Fibroblast of lung (primary cell): ENCODE results near the gene ATRN. TPM values are rescaled to one million over a fixed set of nuclear protein-coding genes. Genes with fewer than 3 reads are reported as not detected.
A peak's percentile ranks its signal among the peaks of the same experiment; 100 is the strongest.
"Not testable (repeated sequence)": the region's sequence is repeated elsewhere in the genome, so short reads cannot be mapped to it uniquely, and the experiment has no call there.

Experiments
- DNase-seq, 2 donors: peaks; one replicate each; pipeline versions ENCODE4 v3.0.0 to v3.0.0-alpha.2; 2010; ENCODE audit warnings: low read depth in 2 of 2
- H2AFZ ChIP-seq: 2 replicates; pipeline ENCODE4 v1.5.1; 2012; ENCODE audit warnings: low read length, control low read depth, inconsistent platforms
- H3K27ac ChIP-seq: 2 replicates; pipeline ENCODE4 v1.5.1; 2011; ENCODE audit warnings: low read length, control low read depth; ENCODE audit not compliant: insufficient read depth
- H3K27me3 ChIP-seq: 2 replicates; pipeline ENCODE4 v1.5.1; 2011; ENCODE audit warnings: mild to moderate bottlenecking, low read length; ENCODE audit not compliant: control insufficient read depth, insufficient read depth
- H3K36me3 ChIP-seq: 2 replicates; pipeline ENCODE4 v1.5.1; 2011; ENCODE audit warnings: low read length; ENCODE audit not compliant: control insufficient read depth, insufficient read depth
- H3K4me1 ChIP-seq: 2 replicates; pipeline ENCODE4 v1.5.1; 2011; ENCODE audit warnings: low read length; ENCODE audit not compliant: control insufficient read depth, insufficient read depth; ENCODE audit errors: extremely low read depth
- H3K4me2 ChIP-seq: 2 replicates; pipeline ENCODE4 v1.5.1; 2011; ENCODE audit warnings: low read length, control low read depth; ENCODE audit not compliant: insufficient read depth; ENCODE audit errors: extremely low read depth
- H3K4me3 ChIP-seq, 4 experiments: fragments of 200-600 bp in 1 of 4; sonication (generic) in 1 of 4; replicated peaks in 1 of 4; 2 replicates each; pipeline ENCODE4 v1.5.1; 2011 to 2016; ENCODE audit warnings: low read length in 4 of 4, low read depth in 3 of 4, mild to moderate bottlenecking in 3 of 4, control low read depth in 2 of 4, inconsistent platforms in 1 of 4, mixed read lengths in 1 of 4; ENCODE audit not compliant: insufficient read depth in 1 of 4; ENCODE audit errors: control extremely low read depth in 1 of 4
- H3K79me2 ChIP-seq: 2 replicates; pipeline ENCODE4 v1.5.1; 2012; ENCODE audit warnings: mild to moderate bottlenecking, low read length, inconsistent platforms; ENCODE audit not compliant: control insufficient read depth, insufficient read depth
- H3K9ac ChIP-seq: 2 replicates; pipeline ENCODE4 v1.5.1; 2011; ENCODE audit warnings: mild to moderate bottlenecking, low read length, control low read depth; ENCODE audit not compliant: insufficient read depth
- H3K9me3 ChIP-seq: 2 replicates; pipeline ENCODE4 v1.5.1; 2012; ENCODE audit warnings: low read depth, low read length; ENCODE audit not compliant: control insufficient read depth, insufficient read depth
- H4K20me1 ChIP-seq: 2 replicates; pipeline ENCODE4 v1.5.1; 2011; ENCODE audit warnings: low read length; ENCODE audit not compliant: control insufficient read depth, insufficient read depth; ENCODE audit errors: extremely low read depth
- EZH2 ChIP-seq: IDR thresholded peaks from 2 replicates; pipeline ENCODE4 v1.5.1; 2012; ENCODE audit warnings: low read length, control low read depth, mild to moderate bottlenecking; ENCODE audit errors: missing control alignments
- polyA minus RNA-seq: library from RNA; depleted of rRNA, polyadenylated mRNA; stranded (reverse); fragments of >200 nt; gene quantifications from 2 replicates; pipeline ENCODE4 v1.2.3, GENCODE V29; 2011; ENCODE audit warnings: low replicate concordance
- polyA plus RNA-seq, 2 donors: library from polyadenylated mRNA; depleted of rRNA in 1 of 2; stranded (reverse) in 1 of 2; unstranded in 1 of 2; fragments of >200 nt; gene quantifications; 2 replicates each; pipeline ENCODE4 v1.2.1, GENCODE V29; 2011 to 2012; ENCODE audit warnings: missing spikeins in 1 of 2
- total RNA-seq: library from RNA; depleted of rRNA; stranded (reverse); fragments of >200 nt; gene quantifications from 2 replicates; pipeline ENCODE4 v1.2.1, GENCODE V29; 2014
- TF ChIP-seq, protein P1 (sequence below), 2 donors: IDR thresholded peaks in 1 of 2; conservative IDR thresholded peaks in 1 of 2; 1 replicate in 1 of 2; 2 replicates in 1 of 2; pipeline ENCODE4 v1.5.1; 2011 to 2012; ENCODE audit warnings: low read length in 2 of 2, control low read depth in 1 of 2, inconsistent platforms in 1 of 2, low read depth in 1 of 2, mild to moderate bottlenecking in 1 of 2

The ATRN gene
- total RNA-seq: 24.1 and 30.6 TPM in 2 replicates
- 40.9 and 48.8 TPM in 2 replicates for polyA plus RNA-seq
- polyA plus RNA-seq (2012): 21.8 and 28.0 TPM in 2 replicates
- 45.9 and 54.5 TPM in 2 replicates for polyA minus RNA-seq

DNA sequence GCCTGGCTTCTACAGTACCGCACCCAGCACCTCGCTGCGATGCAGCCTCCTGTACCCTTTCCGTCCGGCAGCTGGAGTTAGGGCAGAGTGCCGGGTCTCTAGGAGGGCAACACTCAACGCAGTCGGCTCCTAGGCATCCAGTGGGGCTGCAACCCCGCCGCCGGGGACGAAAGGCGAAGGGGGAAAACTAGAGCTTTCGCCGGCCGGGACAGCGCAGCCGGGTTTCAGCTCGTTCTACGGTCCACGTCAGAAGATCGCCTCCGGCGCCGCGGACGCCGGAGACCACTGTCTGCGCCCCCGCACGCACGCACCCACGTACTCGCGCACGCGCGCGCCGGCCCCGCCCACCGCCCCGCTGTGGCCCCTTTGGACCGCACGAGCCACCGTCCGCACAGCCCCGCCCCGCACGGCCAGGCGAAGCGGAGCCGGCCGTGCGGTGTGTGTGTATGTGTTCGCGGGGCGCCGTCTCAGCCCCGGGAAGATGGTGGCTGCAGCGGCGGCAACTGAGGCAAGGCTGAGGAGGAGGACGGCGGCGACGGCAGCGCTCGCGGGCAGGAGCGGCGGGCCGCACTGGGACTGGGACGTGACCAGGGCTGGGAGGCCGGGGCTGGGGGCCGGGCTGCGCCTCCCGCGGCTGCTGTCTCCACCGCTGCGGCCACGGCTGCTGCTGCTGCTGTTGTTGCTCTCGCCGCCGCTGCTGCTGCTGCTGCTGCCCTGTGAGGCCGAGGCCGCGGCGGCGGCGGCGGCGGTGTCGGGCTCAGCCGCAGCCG is at the start of gene ATRN:
Gene ATRN, plus strand, starts transcription at position 392 of the 770 bp plus-strand sequence. Its CDS starts 90 bp downstream, at position 482.
- Histone ChIP-seq H3K27ac (peak within 1 kb of the TSS; percentile 62), H3K4me3 (peak within 1 kb of the TSS; percentile 86 to 88 (median 88)), H3K4me1 (peaks cover 5% of the 10 kb centered on the region), H3K4me2 (peak within 1 kb of the TSS; percentile 97), H3K79me2 (peaks cover 26% of the 10 kb centered on the region), H4K20me1 (no peaks in the 10 kb centered on the region), H3K9me3 (no peaks in the 10 kb centered on the region), H3K36me3 (no peaks in the 10 kb centered on the region), H3K9ac (peak within 1 kb of the TSS; percentile 74), H3K27me3 (peaks cover 5% of the 10 kb centered on the region), H2AFZ (peak within 1 kb of the TSS; percentile 78)
- TF ChIP-seq, protein P1, sequence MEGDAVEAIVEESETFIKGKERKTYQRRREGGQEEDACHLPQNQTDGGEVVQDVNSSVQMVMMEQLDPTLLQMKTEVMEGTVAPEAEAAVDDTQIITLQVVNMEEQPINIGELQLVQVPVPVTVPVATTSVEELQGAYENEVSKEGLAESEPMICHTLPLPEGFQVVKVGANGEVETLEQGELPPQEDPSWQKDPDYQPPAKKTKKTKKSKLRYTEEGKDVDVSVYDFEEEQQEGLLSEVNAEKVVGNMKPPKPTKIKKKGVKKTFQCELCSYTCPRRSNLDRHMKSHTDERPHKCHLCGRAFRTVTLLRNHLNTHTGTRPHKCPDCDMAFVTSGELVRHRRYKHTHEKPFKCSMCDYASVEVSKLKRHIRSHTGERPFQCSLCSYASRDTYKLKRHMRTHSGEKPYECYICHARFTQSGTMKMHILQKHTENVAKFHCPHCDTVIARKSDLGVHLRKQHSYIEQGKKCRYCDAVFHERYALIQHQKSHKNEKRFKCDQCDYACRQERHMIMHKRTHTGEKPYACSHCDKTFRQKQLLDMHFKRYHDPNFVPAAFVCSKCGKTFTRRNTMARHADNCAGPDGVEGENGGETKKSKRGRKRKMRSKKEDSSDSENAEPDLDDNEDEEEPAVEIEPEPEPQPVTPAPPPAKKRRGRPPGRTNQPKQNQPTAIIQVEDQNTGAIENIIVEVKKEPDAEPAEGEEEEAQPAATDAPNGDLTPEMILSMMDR (conservative IDR thresholded peaks at IDR 0.05 in 1 of 2, IDR thresholded peaks at IDR 0.05 in 1 of 2; ENCODE audit: low read depth in 1 of 2, low read length in 2 of 2): no peak
- TF ChIP-seq EZH2: no peak
- peak; percentile 88 to 92 for DNase-seq

DNA sequence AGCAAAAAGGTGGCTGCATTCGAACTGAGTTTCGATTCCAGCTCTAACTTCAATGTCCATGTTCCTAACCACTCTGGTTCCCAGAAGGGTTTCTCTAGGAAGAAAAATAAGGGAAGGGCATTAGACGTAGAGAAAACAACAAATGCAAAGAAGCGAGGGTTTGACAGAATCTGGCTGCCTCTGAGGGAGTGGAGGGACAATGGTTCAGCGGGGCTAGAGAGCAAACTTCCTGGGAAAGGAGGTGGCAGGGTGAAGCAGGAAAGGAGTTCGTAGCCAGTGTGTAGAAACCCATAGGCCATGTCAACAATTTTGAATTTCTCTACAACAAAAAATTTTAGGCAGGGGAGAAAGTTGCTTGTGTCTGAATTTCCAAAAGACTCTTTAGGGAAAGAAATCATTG is 48.8 kb upstream of the ATRN start:
- H3K9ac ChIP-seq: no peak overlapping the region
- no peaks in the 10 kb centered on the region for H3K9me3 ChIP-seq
- no peak overlapping the region for H2AFZ ChIP-seq
- TF ChIP-seq, protein P1 (conservative IDR thresholded peaks at IDR 0.05 in 1 of 2, IDR thresholded peaks at IDR 0.05 in 1 of 2; ENCODE audit: low read depth in 1 of 2, low read length in 2 of 2): no peak
- no peak for TF ChIP-seq EZH2
- no peak overlapping the region for H3K27ac ChIP-seq
- no peaks in the 10 kb centered on the region for H3K36me3 ChIP-seq
- H3K4me1 ChIP-seq: no peaks in the 10 kb centered on the region
- DNase-seq: no peak
- H3K4me2 ChIP-seq: no peak overlapping the region
- H4K20me1 ChIP-seq: no peaks in the 10 kb centered on the region
- H3K79me2 ChIP-seq: no peaks in the 10 kb centered on the region
- no peak overlapping the region for H3K4me3 ChIP-seq
- H3K27me3 ChIP-seq: no peaks in the 10 kb centered on the region

DNA sequence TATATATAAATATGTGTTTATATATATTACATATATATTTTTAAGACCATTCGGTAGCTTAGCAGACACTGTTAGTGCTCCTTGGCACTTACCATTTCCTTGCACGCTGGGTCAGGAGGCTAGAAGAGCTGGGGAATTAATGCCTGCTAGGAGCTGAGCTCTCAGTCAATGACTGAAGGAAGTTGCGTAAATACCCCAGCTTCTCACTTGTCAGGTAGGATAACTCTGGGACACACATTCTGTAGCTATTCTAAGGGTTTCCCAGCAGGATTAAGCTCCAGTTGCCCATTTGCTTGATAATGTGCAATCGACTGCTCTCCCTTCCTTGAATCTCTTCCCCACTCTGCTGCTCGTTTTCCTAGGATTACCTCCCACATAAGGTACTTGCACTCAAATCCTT is 47.7 kb upstream of the ATRN start:
- Histone ChIP-seq H3K4me3 (no peak overlapping the region), H3K27ac (no peak overlapping the region), H3K4me2 (no peak overlapping the region), H3K9ac (no peak overlapping the region), H3K36me3 (no peaks in the 10 kb centered on the region), H3K27me3 (no peaks in the 10 kb centered on the region), H3K9me3 (no peaks in the 10 kb centered on the region), H4K20me1 (no peaks in the 10 kb centered on the region), H3K79me2 (no peaks in the 10 kb centered on the region), H3K4me1 (no peaks in the 10 kb centered on the region), H2AFZ (no peak overlapping the region)
- no peak for DNase-seq
- no peak for TF ChIP-seq EZH2

GRCh38 chr20:3426766-3427165 is 44.1 kb upstream of the ATRN start:
- H2AFZ ChIP-seq, H3K4me1 ChIP-seq, H3K27me3 ChIP-seq, H3K27ac ChIP-seq, H3K9me3 ChIP-seq, H3K4me3 ChIP-seq, H3K36me3 ChIP-seq, H4K20me1 ChIP-seq, H3K79me2 ChIP-seq, H3K9ac ChIP-seq, DNase-seq, H3K4me2 ChIP-seq: not testable (repeated sequence)
